C4-2B (cell line): ENCODE measurements around the gene ARHGEF1.

Experiments
- H3K27ac ChIP-seq: fragments of 450-650 bp; 2 replicates; pipeline ENCODE4 v1.5.1; 2017
- CTCF ChIP-seq: fragments of 450-650 bp; conservative IDR thresholded peaks from 2 replicates; pipeline ENCODE4 v1.5.1; 2017; ENCODE audit warnings: mild to moderate bottlenecking
- ZFX ChIP-seq: fragments of 450-650 bp; IDR thresholded peaks from 2 replicates; pipeline ENCODE4 v1.6.1; 2017

ARHGEF1 gene

GRCh38 chr19:41930322-41930722, 47.3 kb downstream of the ARHGEF1 start:
- TF ChIP-seq CTCF: no peak

GRCh38 chr19:41930926-41931592, 48.1 kb downstream of the ARHGEF1 start:
- TF ChIP-seq CTCF (peak; percentile 2; the same call in 1 of the 2 replicates), ZFX (no peak)
- no peak overlapping the region for H3K27ac ChIP-seq

More at GRCh38 chr19:41930322-41930722, 47.3 kb downstream of the ARHGEF1 start:
- no peak overlapping the region for H3K27ac ChIP-seq

- H3K27ac ChIP-seq: no peak overlapping the region
- no peak for TF ChIP-seq CTCF
- TF ChIP-seq ZFX: no peak
These were observed 49.3 kb downstream of the ARHGEF1 start for GRCh38 chr19:41932259-41932719.

GRCh38 chr19:41932720-41933332, 49.8 kb downstream of the ARHGEF1 start:
- no peak overlapping the region for H3K27ac ChIP-seq
- TF ChIP-seq ZFX (no peak), CTCF (no peak)

GRCh38 chr19:41933693-41934426, 50.9 kb downstream of the ARHGEF1 start:
- TF ChIP-seq CTCF: no peak
- TF ChIP-seq ZFX: no peak
- H3K27ac ChIP-seq: no peak overlapping the region

GRCh38 chr19:41934849-41935374, 51.9 kb downstream of the ARHGEF1 start:
- H3K27ac ChIP-seq: no peak overlapping the region
- TF ChIP-seq CTCF (peak; percentile 80), ZFX (no peak)
